ENCODE data around the gene NSL1.

- TF ChIP-seq CTCF (IDR thresholded peaks at IDR 0.05; ENCODE audit: insufficient read depth, low read length, poor library complexity, severe bottlenecking): no peak
- TF ChIP-seq EZH2phosphoT487 (conservative IDR thresholded peaks at IDR 0.05; ENCODE audit: low read length): no peak
Measured at GRCh38 chr1:212762234-212762633, 29.3 kb downstream of the NSL1 start.

All from SU-DHL-6 (cell line).